Kidney (tissue), 14 donors: Measurements from ENCODE around the gene IPO4. TPM values are rescaled to one million over a fixed set of nuclear protein-coding genes. Genes with fewer than 3 reads are reported as not detected.

ENCODE experiments used
- DNase-seq, 5 donors: peaks; one replicate each; pipeline ENCODE4 v3.0.0-alpha.2; 2013 to 2020
- FAIRE-seq: peaks from 2 replicates; lab custom pipeline; 2012; peaks lifted over from hg19 to GRCh38; lab: Jason Lieb, UNC
- H3K27ac ChIP-seq, 2 donors: one replicate each; pipeline ENCODE4 v1.7.0; 2013; ENCODE audit warnings: low read depth in 2 of 2, low read length in 2 of 2, inconsistent platforms in 1 of 2
- H3K27me3 ChIP-seq: one replicate; pipeline ENCODE4 v1.7.1; 2013; ENCODE audit warnings: low read length, inconsistent platforms; ENCODE audit not compliant: control insufficient read depth, insufficient read depth
- H3K36me3 ChIP-seq, 3 donors: one replicate each; pipeline versions ENCODE4 v1.7.0 to v1.7.1; 2013; ENCODE audit warnings: low read length in 3 of 3, control low read depth in 1 of 3, inconsistent platforms in 1 of 3; ENCODE audit not compliant: insufficient read depth in 3 of 3, control insufficient read depth in 2 of 3
- H3K4me1 ChIP-seq, 3 donors: one replicate each; pipeline versions ENCODE4 v1.7.0 to v1.7.1; 2013; ENCODE audit warnings: low read length in 3 of 3, inconsistent platforms in 1 of 3, low read depth in 1 of 3; ENCODE audit not compliant: control insufficient read depth in 2 of 3, insufficient read depth in 2 of 3
- H3K4me3 ChIP-seq, 3 donors: one replicate each; pipeline versions ENCODE4 v1.7.0 to v1.8.1; 2013; ENCODE audit warnings: low read length in 3 of 3, control low read depth in 1 of 3, inconsistent platforms in 1 of 3
- H3K9ac ChIP-seq, 3 donors: one replicate each; pipeline versions ENCODE4 v1.7.0 to v1.7.1; 2013; ENCODE audit warnings: low read length in 3 of 3, control low read depth in 1 of 3, inconsistent platforms in 1 of 3
- H3K9me3 ChIP-seq, 3 donors: one replicate each; pipeline versions ENCODE4 v1.7.0 to v1.7.1; 2013; ENCODE audit warnings: low read length in 3 of 3, control low read depth in 1 of 3, inconsistent platforms in 1 of 3; ENCODE audit not compliant: control insufficient read depth in 2 of 3, insufficient read depth in 1 of 3
- intact Hi-C: fragments of 100-400 bp; cut with DNase I; formaldehyde crosslinking; loops from one replicate; pipeline ENCODE4 v1.11.1; 2022
- polyA plus RNA-seq: library from polyadenylated mRNA; stranded (reverse); fragments of 350-450 nt; fragmentation: Illumina TruSeq; extraction: RNeasy Lipid Tissue Mini Kit (QIAGEN cat#74804); gene quantifications from one replicate; pipeline ENCODE4 v1.2.3, GENCODE V29; 2014; ENCODE audit warnings: low read depth, low replicate concordance; ENCODE audit not compliant: insufficient read depth
- total RNA-seq: library from RNA; stranded (reverse); fragmentation: NEBNext Ultra II Directional; extraction: Animal tissue kit (Norgen Biotek cat#: 25700); gene quantifications from one replicate; pipeline ENCODE4 v1.2.1, GENCODE V29; 2021
- TF ChIP-seq, protein P1 (sequence below): IDR thresholded peaks from 3 replicates; pipeline ENCODE4 v1.5.1; 2012; ENCODE audit warnings: mild to moderate bottlenecking, moderate library complexity, borderline replicate concordance; ENCODE audit not compliant: insufficient read depth; ENCODE audit errors: extremely low read depth
- donor health status: control.
- donor health status: control.
- donor health status: control.
- donor health status: control.
- donor health status: control.
- donor health status: DM: yes; HTN: yes; CAD: no.
- donor health status: Normal renal cell carcinoma (clear cell type).

Gene IPO4
- total and polyA plus RNA-seq, 2 donors from 2014 or later: 22.2 to 49.5 TPM

- FAIRE-seq (no peak), DNase-seq (peak in 1 of 5 donors; percentile 47)
- Histone ChIP-seq H3K27me3 (no peaks in the 10 kb centered on the region), H3K9me3 (no peaks in the 10 kb centered on the region), H3K9ac (no peak overlapping the region), H3K4me3 (no peak overlapping the region), H3K4me1 (peaks cover 0 to 18% (median 15%) of the 10 kb centered on the region in 3 donors), H3K36me3 (peaks cover 0 to 21% (median 12%) of the 10 kb centered on the region in 3 donors), H3K27ac (peak overlapping the region in 1 of 2 donors; percentile 17)
- TF ChIP-seq, protein P1, sequence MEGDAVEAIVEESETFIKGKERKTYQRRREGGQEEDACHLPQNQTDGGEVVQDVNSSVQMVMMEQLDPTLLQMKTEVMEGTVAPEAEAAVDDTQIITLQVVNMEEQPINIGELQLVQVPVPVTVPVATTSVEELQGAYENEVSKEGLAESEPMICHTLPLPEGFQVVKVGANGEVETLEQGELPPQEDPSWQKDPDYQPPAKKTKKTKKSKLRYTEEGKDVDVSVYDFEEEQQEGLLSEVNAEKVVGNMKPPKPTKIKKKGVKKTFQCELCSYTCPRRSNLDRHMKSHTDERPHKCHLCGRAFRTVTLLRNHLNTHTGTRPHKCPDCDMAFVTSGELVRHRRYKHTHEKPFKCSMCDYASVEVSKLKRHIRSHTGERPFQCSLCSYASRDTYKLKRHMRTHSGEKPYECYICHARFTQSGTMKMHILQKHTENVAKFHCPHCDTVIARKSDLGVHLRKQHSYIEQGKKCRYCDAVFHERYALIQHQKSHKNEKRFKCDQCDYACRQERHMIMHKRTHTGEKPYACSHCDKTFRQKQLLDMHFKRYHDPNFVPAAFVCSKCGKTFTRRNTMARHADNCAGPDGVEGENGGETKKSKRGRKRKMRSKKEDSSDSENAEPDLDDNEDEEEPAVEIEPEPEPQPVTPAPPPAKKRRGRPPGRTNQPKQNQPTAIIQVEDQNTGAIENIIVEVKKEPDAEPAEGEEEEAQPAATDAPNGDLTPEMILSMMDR: no peak
- intact Hi-C loops: no loop called here
Observed at GRCh38 chr14:24178399-24179178, 10.0 kb downstream of the IPO4 start.

DNA sequence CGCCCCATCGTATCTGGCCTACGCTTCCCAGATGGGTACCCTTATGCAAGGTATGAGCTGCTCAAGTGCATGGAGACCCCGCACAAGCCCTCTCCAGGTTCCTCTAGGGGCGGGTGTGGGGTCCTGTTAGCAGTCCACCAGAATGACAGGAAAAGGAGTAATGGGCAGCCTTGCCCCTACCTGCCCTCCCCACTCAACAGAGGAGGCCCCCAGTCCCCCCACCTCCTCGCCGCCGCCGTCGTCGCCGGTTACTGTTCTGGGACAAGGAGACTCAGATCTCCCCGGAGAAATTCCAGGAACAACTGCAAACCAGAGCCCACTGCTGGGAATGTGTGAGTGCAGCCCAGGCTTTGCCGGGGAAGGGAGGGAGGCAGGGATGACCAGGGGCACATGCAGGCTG, 10.7 kb downstream of the IPO4 start:
- TF ChIP-seq, protein P1: no peak
- peaks cover 0 to 14% (median 10%) of the 10 kb centered on the region in 3 donors for H3K36me3 ChIP-seq
- DNase-seq: no peak
- no peak overlapping the region for H3K9ac ChIP-seq
- H3K27me3 ChIP-seq: no peaks in the 10 kb centered on the region
- H3K9me3 ChIP-seq: no peaks in the 10 kb centered on the region
- no peak overlapping the region for H3K4me3 ChIP-seq
- H3K27ac ChIP-seq: no peak overlapping the region
- peaks cover 0 to 18% (median 15%) of the 10 kb centered on the region in 3 donors for H3K4me1 ChIP-seq
- intact Hi-C loops: no loop called here
- no peak for FAIRE-seq

DNA sequence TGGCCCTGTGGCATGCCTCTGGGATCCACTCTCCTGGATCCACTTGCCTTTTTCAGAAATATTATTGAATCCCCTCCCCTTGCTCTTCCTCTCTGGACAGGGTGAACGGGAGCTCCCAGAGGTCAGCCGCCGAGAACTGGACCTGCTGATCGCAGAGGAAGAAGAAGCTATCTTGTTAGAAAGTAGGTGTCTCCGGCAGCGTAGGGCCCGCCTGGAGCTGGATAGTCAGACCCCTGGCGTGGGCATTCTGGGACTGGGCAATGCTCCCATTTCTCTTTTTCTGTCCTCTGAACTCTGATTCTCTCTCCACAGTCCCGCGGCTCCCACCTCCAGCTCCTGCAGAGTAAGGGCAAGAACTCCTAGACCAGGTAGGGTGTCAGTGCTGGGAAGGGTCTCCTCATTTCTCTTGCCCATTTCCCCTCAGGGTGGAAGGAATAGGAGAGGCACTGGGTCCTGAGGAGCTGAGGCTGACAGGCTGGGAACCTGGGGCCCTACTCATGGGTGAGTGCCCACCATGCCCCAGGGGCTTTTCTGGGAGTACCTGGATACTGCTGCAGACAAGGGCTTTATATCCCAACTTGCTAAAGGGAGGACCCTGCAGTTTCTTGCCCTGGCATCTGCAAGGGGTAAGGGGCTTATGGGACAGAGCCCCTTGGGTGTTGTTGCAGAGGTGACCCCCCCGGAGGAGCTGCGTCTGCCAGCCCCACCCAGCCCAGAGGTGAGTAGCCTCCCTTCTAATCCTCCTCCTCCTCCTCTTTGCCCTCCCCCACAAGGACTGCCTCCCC, 11.4 kb downstream of the IPO4 start:
- H3K36me3 ChIP-seq: peaks cover 0 to 9% (median 6%) of the 10 kb centered on the region in 3 donors
- H3K4me1 ChIP-seq: peaks cover 0 to 18% (median 15%) of the 10 kb centered on the region in 3 donors
- TF ChIP-seq, protein P1: no peak
- no peaks in the 10 kb centered on the region for H3K9me3 ChIP-seq
- H3K9ac ChIP-seq: no peak overlapping the region
- intact Hi-C loops: no loop called here
- no peak overlapping the region for H3K4me3 ChIP-seq
- no peak for FAIRE-seq
- peak in 1 of 5 donors; percentile 60 for DNase-seq
- no peaks in the 10 kb centered on the region for H3K27me3 ChIP-seq
- no peak overlapping the region for H3K27ac ChIP-seq
